ENCODE results near the gene PPP2R2B.

GRCh38 chr5:146652547-146652946 is 226.0 kb downstream of the PPP2R2B start:
- TF ChIP-seq CTCF (IDR thresholded peaks at IDR 0.05) = no peak
- TF ChIP-seq POLR2A (IDR thresholded peaks at IDR 0.05) = no peak
- no peak for TF ChIP-seq EP300 (IDR thresholded peaks at IDR 0.05)
